Right lobe of liver (tissue), 6 donors: Measurements from ENCODE around the gene CCDC112. TPM values are rescaled to one million over a fixed set of nuclear protein-coding genes. Genes with fewer than 3 reads are reported as not detected.

Experiments
- ATAC-seq, 4 donors: fragments of 200-7000 bp; cut with Tn5 transposase; one replicate each; pipeline ENCODE4 v1.9.1; 2020; ENCODE audit warnings: mild to moderate bottlenecking in 4 of 4, moderate library complexity in 4 of 4
- DNase-seq, 3 donors: peaks; one replicate each; pipeline ENCODE4 v3.0.0-alpha.2; 2020
- H3K27ac ChIP-seq, 3 donors: fragments of 200-600 bp; one replicate each; pipeline ENCODE4 v1.8.0; 2022
- H3K27me3 ChIP-seq, 2 donors: fragments of 200-600 bp; one replicate each; pipeline ENCODE4 v1.8.0; 2022
- H3K36me3 ChIP-seq, 4 donors: fragments of 200-600 bp; sonication (generic) in 1 of 4; one replicate each; pipeline versions ENCODE4 v1.5.1 to v1.8.0; 2017 to 2022; ENCODE audit warnings: control low read depth in 1 of 4
- H3K4me1 ChIP-seq, 4 donors: fragments of 200-600 bp; sonication (generic) in 1 of 4; one replicate each; pipeline versions ENCODE4 v1.5.1 to v1.8.0; 2017 to 2022; ENCODE audit warnings: control low read depth in 1 of 4
- H3K4me3 ChIP-seq, 3 donors: fragments of 200-600 bp; one replicate each; pipeline ENCODE4 v1.8.0; 2022
- H3K9me3 ChIP-seq, 4 donors: fragments of 200-600 bp; sonication (generic) in 1 of 4; one replicate each; pipeline versions ENCODE4 v1.5.1 to v1.8.0; 2017 to 2022; ENCODE audit warnings: control low read depth in 1 of 4
- POLR2A ChIP-seq: fragments of 450-650 bp; IDR thresholded peaks from one replicate; pipeline ENCODE4 v1.6.1; 2017; ENCODE audit warnings: antibody characterized with exemption, mild to moderate bottlenecking
- WGBS: methylation state at CpG from one replicate; pipeline ENCODE4 v1.1.6; 2018; ENCODE audit warnings: low coverage, low lambda C conversion rate; ENCODE audit not compliant: insufficient coverage; ENCODE audit errors: missing lambda C conversion rate; 5-methylcytosine and 5-hydroxymethylcytosine counted together
- intact Hi-C, 2 donors: fragments of 100-400 bp; cut with DNase I; formaldehyde crosslinking; loops; one replicate each; pipeline versions ENCODE4 v1.11.2 to v1.14.1; 2022
- total RNA-seq, 6 experiments: library from RNA; depleted of rRNA in 2 of 6; stranded (reverse); fragments of >200 nt in 2 of 6; fragmentation: NEBNext Ultra II Directional in 3 of 6; extraction: Animal tissue kit (Norgen Biotek cat#: 25700) in 3 of 6; gene quantifications; one replicate each; pipeline versions ENCODE4 v1.1.0 to v1.2.4, GENCODE V29; 2016 to 2023
- TF ChIP-seq, protein P1 (sequence below), 4 donors: fragments of 200-600 bp in 3 of 4; fragments of 450-650 bp in 1 of 4; IDR thresholded peaks; one replicate each; pipeline versions ENCODE4 v1.5.1 to v1.8.0; 2016 to 2022; ENCODE audit warnings: antibody characterized with exemption in 4 of 4, mild to moderate bottlenecking in 2 of 4
- donor health status: DM: no; HTN: yes; CAD: no.
- donor health status: DM: no; HTN: no; CAD: no.
- donor health status: DM: no; HTN: no; CAD: no.
- donor health status: DM: no; HTN: yes; CAD: no.
- donor health status: DM: no; HTN: yes; CAD: no.

The CCDC112 gene
- total RNA-seq, 6 experiments from 2014 or later, result 0.49 to 1.8 (median 0.93) TPM

GRCh38 chr5:115267617-115268016 is 28.8 kb downstream of the CCDC112 start:
- H3K4me3 ChIP-seq, result no peak overlapping the region
- H3K27me3 ChIP-seq, result no peaks in the 10 kb centered on the region
- no peak overlapping the region for H3K27ac ChIP-seq
- DNase-seq, result no peak
- H3K9me3 ChIP-seq, result no peaks in the 10 kb centered on the region
- ATAC-seq, result no peak
- H3K4me1 ChIP-seq, result peaks cover 0 to 3% (median 0%) of the 10 kb centered on the region in 4 donors
- H3K36me3 ChIP-seq, result no peaks in the 10 kb centered on the region
- intact Hi-C loops, result no loop called here
- TF ChIP-seq, protein P1, sequence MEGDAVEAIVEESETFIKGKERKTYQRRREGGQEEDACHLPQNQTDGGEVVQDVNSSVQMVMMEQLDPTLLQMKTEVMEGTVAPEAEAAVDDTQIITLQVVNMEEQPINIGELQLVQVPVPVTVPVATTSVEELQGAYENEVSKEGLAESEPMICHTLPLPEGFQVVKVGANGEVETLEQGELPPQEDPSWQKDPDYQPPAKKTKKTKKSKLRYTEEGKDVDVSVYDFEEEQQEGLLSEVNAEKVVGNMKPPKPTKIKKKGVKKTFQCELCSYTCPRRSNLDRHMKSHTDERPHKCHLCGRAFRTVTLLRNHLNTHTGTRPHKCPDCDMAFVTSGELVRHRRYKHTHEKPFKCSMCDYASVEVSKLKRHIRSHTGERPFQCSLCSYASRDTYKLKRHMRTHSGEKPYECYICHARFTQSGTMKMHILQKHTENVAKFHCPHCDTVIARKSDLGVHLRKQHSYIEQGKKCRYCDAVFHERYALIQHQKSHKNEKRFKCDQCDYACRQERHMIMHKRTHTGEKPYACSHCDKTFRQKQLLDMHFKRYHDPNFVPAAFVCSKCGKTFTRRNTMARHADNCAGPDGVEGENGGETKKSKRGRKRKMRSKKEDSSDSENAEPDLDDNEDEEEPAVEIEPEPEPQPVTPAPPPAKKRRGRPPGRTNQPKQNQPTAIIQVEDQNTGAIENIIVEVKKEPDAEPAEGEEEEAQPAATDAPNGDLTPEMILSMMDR (IDR thresholded peaks at IDR 0.05), result no peak
- no peak for TF ChIP-seq POLR2A

- Histone ChIP-seq H3K27me3 (no peaks in the 10 kb centered on the region), H3K4me3 (no peak overlapping the region), H3K36me3 (no peaks in the 10 kb centered on the region), H3K9me3 (no peaks in the 10 kb centered on the region), H3K4me1 (peaks cover 0 to 18% (median 4%) of the 10 kb centered on the region in 4 donors), H3K27ac (no peak overlapping the region)
- ATAC-seq (no peak), DNase-seq (no peak)
- TF ChIP-seq, protein P1 (IDR thresholded peaks at IDR 0.05), result no peak
- TF ChIP-seq POLR2A, result no peak
- intact Hi-C loops, result no loop called here
- 87% methylated on average over 12 of the region's 13 CpGs for WGBS
These were observed 31.2 kb downstream of the CCDC112 start for GRCh38 chr5:115265220-115265619.

- ATAC-seq (no peak), DNase-seq (no peak)
- Histone ChIP-seq H3K27ac (no peak overlapping the region), H3K36me3 (no peaks in the 10 kb centered on the region), H3K27me3 (no peaks in the 10 kb centered on the region), H3K9me3 (no peaks in the 10 kb centered on the region), H3K4me1 (peaks cover 0 to 18% (median 4%) of the 10 kb centered on the region in 4 donors), H3K4me3 (no peak overlapping the region)
- TF ChIP-seq POLR2A, result no peak
- TF ChIP-seq, protein P1 (IDR thresholded peaks at IDR 0.05), result no peak
- intact Hi-C loops, result no loop called here
- WGBS, result 82% methylated on average over 2 of the region's 13 CpGs
These were observed 31.7 kb downstream of the CCDC112 start for GRCh38 chr5:115264786-115265185.

- H3K27ac ChIP-seq, result peak overlapping the region; percentile 58 to 81 (median 78)
- 31% methylated on average over 7 of the region's 7 CpGs for WGBS
- no peaks in the 10 kb centered on the region for H3K9me3 ChIP-seq
- peak overlapping the region; percentile 79 to 95 (median 84) for H3K4me3 ChIP-seq
- no peak for ATAC-seq
- no peak for TF ChIP-seq POLR2A
- TF ChIP-seq, protein P1 (IDR thresholded peaks at IDR 0.05), result no peak
- H3K4me1 ChIP-seq, result peaks cover 0 to 18% (median 4%) of the 10 kb centered on the region in 4 donors
- no peak for DNase-seq
- no peaks in the 10 kb centered on the region for H3K36me3 ChIP-seq
- no peaks in the 10 kb centered on the region for H3K27me3 ChIP-seq
- intact Hi-C loops, result no loop called here
These were observed 33.4 kb downstream of the CCDC112 start for GRCh38 chr5:115263078-115263380.
